Hematopoietic multipotent progenitor cell (in vitro differentiated cells): ENCODE results near the gene LRRIQ1. TPM values are rescaled to one million over a fixed set of nuclear protein-coding genes. Genes with fewer than 3 reads are reported as not detected.
A peak's percentile ranks its signal among the peaks of the same experiment; 100 is the strongest.
"Not testable (repeated sequence)": the region's sequence is repeated elsewhere in the genome, so short reads cannot be mapped to it uniquely, and the experiment has no call there.

Experiments used
- DNase-seq, 3 donors: peaks; one replicate each; pipeline ENCODE4 v3.0.0-alpha.2; 2011 to 2015; ENCODE audit warnings: low read depth in 2 of 3, low spot score in 2 of 3
- total RNA-seq: library from RNA; depleted of rRNA; stranded (reverse); fragments of >200 nt; gene quantifications from one replicate; pipeline ENCODE4 v1.2.3, GENCODE V29; 2012

Gene LRRIQ1, protein sequence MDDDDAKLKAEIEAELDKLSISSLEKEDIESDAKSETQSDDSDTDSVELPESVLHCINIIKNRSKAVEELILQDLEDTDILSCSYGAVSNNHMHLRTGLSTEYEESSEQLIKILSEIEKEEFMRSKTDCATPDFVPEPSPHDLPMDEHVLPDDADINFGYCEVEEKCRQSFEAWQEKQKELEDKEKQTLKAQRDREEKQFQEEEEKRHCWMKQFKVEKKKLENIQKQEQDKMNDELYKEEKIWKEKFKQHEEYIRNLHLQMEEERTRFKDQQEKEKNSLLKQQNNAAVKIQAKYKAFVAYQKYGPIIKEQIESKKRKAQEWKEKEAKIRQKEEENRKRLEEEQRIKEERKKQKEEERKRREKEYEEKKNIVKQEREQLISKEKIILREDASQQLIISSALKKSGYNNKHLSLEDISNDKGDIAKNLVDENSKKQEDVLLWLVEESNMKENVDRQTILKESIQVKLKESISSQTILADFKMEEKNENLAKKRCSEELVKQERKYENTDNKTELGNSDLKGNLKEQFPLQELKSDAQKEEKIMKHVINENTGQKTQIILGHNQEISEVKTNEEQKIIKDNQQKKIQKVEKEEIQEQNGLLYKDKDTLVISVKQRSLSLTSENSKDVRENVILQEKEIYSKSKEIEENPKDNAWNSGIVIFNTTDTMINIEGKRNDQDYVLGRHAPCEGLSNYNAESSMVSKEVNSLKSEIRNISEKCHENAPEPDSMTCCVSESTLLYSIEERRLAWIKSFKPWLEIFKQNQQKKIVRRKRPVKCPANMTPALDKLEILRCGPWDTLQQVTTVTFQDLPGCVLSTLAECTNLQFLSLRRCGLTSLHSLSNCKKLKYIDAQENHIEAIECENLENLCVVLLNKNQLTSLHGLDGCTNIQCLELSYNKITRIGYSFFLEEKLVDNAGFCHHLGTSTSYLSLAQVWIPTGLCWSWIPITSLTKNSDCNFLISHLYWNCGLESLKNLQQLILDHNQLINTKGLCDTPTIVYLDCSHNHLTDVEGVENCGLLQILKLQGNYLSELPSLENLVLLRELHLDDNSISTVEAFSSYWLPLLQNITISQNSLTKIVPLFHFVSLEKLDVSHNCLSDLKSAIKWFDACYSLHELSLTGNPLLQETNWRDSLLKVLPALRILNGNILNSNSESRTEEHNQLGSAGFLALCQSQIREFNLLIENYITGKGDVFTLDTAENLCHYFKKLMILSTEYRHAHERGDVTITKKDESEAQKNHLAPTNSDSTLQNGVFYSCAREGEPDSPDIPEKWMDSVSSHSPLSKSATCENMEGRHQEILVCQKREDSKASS (N-terminal part only)
- under 0.01 TPM for total RNA-seq

DNA sequence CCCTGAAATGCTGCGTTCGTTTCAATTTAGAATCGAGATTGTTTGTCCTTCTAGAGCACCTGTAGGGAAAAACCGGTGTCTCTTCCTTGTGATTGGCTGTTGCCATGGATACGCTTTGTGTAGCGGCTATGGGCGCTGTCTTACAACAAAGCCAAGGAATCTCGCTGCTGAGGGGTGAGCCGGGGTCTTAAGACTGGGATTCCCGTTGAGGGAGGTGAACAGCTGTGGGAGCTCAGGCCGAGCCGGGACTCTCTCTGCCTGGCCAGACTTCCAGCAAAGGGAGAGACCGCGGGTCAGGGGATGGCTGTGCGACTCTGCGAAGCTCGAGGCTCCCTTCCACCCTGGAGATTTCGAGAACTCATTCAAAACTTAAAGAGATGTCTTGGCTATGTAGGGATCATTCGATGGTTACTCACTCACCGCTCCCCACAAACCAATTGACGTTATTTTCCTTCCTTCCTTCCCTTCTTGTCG lies at the start of gene LRRIQ1, which contains the start of gene TSPAN19:
Gene LRRIQ1 (plus strand): TSS at position 118 of the 474 bp plus-strand sequence. CDS start 1,826 bp downstream, outside the sequence.
Gene TSPAN19 (minus strand): TSS at position 44 of the 474 bp plus-strand sequence. CDS start 6,331 bp downstream, outside the sequence.
- DNase-seq, result peak in 2 of 3 donors; percentile 51 to 56

DNA sequence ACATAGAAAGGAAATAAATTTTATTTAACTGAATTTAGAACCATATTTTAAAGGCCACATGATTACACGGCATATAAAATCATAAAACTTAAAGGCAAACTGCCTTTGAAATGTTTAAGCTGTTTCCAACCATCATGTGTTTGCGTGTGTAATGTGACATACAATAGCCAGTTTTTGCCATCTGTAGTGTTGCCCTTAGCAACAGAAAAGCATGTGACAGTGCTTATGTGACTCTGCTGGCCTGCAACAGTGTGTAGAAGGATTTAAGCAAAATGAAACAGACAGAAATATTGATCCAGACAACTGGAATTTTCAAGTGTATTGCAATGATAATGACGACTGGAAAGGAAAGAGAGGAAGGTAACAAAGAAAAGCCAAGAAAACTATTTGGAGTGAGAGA lies 49.6 kb upstream of the LRRIQ1 start:
- no peak for DNase-seq

DNA sequence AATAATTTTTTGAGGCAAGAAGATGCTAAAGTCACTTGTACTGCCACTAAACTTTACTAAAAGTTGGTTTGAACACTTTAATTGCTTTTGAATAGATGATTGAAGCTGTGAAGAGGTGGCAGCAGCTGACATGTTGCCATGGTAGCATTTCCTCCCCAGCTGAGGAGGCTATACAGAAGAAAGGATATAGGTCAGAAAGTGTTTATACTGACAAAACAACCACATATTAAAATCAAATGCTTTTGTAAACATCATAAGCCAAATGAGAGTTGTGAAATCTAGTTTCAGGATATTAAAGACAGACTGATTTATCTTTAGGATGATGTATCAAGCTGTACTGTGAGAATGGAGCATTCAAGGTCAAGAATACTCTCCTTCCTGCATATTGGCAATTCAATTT lies 41.7 kb upstream of the LRRIQ1 start:
- no peak for DNase-seq

DNA sequence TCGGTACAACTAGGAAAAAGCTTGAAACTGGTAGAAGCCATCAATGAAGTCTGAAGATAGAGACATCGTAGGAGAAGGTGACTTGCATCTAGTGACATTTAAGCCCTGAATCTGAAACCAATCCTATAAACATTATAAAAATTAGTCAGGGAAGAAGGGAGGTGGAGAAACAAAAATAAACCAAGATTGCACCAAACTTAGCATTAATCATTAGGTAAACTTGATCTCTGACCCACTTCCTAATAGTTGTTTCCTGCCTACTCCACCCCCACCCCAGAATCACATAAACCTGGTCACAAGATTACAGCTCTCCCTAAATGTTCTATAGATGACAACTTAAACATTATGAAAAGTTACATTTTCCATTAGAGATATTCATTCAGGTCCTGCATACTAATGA lies 40.5 kb upstream of the LRRIQ1 start:
- DNase-seq, result no peak

DNA sequence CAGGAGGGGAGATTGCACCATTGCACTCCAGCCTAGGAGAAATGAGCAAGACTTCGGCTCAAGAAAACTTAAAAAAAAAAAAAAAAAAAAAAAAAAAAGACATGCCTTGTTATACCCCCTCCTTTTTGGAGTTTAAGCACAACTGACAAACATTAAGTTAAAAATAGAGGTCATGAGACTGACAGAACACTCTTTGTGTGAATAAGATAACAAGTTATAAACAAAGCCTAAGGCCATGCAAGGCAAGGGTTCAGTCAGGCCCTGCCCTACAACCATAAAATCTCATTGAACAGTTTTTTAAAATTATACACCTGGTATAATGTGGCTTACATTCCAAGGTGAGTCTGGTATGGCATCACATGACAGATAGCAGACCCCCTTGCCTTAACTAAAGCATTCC lies 39.4 kb upstream of the LRRIQ1 start:
- DNase-seq, result no peak

DNA sequence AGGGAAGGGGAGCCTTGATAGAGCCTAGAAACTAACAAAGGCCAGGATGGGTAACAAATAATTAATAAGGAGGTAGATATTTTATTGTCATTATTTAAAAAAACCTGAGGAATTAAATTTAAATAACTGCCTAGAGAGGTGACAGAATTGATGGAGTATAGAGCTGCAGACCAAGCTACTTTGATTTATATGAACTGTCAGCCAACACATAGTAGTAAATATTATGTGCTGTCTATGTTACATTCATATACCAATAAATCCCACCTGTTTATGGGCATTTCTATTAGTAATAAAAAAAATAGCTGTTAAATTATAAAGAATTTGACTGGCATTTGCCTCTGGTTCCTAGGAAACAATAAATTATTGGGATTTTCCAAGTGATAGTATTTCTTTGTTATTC lies 37.8 kb upstream of the LRRIQ1 start:
- DNase-seq, result no peak

DNA sequence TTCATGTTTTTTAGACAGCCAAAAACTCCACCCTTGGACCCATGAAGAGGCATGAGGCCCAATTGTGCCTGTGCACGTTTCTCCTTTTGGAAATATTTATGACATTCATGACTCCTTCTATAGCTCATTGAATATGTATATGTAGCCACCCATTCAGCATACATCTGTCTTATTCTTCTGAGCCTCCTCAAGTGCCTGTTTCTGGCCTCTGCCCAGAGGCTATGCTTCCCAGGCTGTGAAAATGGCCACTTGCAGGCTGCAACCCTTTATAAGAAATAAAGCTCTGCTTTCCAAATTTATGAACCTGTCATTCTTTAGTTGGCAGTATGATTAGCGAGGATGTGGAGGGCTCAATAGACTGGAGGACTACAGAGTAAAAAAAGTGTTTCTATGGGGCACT lies 35.4 kb upstream of the LRRIQ1 start:
- no peak for DNase-seq

DNA sequence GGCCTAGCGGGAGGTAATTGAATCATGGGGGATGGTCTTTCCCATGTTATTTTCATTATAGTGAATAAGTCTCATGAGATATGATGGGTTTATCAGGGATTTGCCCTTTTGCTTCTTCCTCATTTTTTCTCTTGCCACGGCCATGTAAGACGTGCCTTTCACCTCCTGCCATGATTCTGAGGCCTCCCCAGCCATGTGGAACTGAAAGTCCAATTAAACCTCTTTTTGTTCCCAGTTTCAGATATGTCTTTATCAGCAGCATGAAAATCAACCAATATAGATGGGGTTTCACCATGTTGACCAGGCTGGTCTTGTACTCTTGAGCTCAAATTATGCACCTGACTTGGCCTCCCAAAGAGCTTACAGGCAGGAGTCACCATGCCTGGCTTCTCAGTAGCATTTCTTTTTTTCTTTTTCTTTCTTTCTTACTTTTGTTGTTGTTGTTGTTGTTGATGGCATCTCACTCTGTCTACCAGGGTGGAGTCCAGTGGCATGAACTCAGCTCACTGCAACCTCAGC lies 33.3 kb upstream of the LRRIQ1 start:
- DNase-seq, result no peak

DNA sequence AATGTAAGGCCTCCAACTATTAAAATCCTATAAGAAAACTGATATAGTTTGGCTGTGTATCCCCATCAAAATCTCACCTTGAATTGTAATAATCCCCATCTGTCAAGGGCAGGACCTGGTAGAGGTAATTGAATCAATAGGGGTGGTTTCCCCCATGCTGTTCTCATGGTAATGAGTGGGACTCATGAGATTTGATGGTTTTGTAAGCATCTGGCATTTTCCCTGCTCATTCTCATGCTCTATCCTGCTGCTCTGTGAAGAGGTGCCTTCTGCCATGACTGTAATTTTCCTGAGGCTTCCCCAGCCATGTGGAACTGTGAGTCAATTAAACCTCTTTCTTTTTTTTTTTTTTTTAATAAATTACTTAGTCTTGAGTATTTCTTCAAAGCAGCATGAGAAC lies 31.9 kb upstream of the LRRIQ1 start:
- DNase-seq, result no peak

DNA sequence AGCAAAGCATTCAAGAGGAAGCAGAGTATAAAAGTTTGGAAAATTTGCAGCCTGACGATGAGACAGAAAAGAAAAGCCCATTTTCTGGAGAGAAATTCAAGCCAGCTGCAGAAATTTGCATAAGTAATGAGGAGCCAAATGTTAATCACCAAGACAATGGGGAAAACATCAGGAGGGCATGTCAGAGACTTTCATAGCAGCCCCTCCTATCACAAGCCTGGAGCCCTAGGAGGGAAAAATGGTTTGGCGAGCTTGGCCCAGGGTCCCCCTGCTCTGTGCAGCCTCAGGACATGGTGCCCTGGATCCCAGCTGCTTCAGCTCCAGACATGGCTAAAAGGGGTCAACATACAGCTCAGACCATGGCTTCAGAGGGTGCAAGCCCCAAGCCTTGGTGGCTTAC lies 31.1 kb upstream of the LRRIQ1 start:
- DNase-seq, result not testable (repeated sequence)

DNA sequence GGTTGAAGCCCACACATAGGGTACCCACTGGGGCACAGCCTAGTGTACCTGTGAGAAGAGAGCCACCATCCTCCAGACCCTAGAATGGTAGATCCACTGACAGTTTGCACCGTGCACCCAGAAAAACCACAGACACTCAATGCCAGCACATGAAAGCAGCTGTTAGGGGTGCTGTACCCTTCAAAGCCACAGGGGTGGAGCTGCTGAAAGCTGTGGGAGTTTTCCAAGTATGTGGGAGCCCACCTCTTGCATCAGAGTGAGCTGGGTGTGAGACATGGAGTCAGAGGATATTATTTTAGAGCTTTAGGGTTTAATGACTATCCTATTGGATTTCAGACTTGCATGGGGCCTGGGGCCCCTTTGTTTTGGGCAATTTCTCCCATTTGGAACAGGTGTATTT lies 30.5 kb upstream of the LRRIQ1 start:
- DNase-seq, result no peak

DNA sequence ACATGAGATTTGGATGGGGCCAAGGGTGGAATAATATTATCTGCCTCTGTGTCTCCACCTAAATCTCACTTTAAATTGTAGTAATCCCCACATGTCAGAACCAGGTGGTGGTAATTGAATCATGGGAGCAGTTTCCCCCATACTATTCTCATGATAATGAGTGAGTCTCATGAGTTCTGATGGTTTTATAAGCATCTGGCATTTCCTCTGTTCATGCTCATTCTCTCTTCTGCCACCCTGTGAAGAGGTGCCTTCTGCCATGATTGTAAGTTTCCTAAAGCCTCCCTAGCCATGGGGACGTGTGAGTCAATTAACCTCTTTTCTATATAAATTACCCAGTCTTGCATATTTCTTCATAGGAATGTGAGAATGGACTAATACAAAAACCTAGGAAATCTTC lies 29.9 kb upstream of the LRRIQ1 start:
- no peak for DNase-seq

DNA sequence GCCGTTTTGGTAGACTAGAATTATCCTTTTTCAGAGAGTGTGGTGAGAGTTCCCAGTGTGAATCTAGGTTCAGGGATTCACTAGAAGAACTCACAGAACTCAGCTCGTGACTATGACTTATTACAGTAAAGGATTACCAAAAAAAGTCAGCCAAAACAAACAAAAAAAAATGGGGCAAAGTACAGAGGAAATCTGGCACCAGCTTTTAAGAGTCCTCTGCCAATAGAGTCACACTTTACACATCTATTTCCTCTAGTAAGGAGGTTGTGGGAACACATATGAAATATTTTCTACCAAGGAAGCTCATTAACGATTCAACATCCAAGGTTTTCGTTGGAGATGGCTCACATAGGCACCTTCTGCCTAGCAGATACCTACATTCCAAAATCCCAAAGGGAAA lies 28.3 kb upstream of the LRRIQ1 start:
- no peak for DNase-seq

DNA sequence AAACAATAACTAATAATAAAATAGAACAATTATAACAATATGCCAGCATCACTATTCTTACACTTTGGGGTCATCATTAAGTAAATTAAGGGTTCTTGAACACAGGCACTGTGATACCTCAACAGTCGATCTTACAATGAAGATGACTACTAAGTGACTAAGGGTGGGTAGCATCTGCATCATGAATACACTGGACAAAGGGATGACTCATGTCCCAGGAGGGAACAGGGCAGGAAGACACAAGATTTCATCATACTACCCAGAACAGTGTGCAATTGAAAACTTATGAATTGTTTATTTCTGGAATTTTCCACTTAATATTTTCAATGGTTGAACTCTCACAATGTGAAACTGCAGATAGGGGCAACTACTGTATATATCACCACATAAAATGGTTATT lies 19.7 kb upstream of the LRRIQ1 start:
- no peak for DNase-seq

DNA sequence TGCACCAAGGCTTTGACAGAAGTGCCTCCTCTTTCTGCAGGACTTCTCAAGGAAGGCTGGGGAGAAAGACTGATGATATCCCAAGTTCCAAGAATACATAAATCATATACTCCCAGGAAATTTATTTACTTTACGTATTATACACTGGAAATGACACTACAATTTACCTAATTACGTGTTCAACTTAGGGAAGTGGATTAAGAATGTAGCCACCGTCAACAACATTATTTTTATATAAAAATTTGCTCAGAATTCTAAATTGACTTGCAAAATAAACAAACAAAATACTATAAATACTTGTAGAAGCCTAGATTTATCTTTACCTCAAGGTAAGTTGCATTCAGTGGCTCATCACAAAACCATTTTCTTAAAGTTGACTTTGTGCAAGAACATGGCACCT lies 19.0 kb upstream of the LRRIQ1 start:
- DNase-seq, result no peak

DNA sequence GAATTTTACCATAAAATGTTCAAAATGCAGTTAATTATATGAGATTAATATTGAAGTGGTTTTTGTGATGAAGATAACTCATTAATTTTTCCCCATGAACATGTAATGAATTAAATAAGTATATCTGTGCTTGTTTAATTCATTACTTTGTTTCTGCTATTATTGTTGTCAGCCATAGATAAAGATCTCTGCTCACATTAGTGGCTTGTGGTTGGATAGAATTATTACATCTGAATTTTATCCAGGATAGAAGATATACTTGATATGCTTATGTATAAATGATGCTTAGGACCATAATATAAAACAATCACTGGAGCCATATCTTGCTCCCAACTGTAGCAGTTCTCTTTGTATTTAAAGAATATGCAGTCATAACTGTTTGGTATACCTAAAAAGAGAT lies 18.5 kb upstream of the LRRIQ1 start:
- no peak for DNase-seq

DNA sequence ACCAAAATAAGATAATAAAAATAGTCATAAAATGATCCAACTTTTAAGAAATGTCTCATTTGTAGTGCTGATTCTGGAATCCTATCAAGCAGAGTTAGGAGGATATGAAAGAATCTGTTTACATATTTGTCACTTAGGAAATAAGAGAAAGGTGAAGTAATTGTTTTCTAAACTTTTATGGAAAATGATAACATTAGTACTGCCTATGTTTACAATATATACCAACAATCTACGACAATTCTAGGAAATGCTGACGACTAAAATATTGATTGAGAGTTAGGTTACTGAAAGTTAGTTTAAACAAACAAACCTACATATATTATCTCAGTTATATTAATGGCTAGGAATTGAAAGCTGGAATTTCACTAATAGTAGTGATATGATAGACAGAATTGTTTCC lies 18.1 kb upstream of the LRRIQ1 start:
- DNase-seq, result no peak

DNA sequence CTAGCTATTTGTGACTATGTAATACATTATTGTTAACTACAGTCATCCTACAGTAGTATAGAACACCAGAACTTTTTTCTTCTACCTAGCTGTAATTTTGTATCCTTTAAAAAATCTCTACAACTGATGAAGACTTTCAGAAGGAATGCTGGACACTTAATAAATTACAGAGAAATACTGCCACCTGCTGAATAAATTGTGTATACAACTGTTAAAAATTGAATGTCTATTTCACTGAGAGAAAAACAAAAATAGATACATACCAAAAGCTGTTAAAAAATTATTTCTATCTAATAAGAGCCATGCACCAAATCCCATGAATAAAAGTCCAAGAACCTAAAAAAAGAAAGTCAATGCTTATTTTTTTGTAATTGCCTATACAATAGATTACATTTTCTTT lies 6.7 kb upstream of the LRRIQ1 start:
- peak in 1 of 3 donors; percentile 38 for DNase-seq

DNA sequence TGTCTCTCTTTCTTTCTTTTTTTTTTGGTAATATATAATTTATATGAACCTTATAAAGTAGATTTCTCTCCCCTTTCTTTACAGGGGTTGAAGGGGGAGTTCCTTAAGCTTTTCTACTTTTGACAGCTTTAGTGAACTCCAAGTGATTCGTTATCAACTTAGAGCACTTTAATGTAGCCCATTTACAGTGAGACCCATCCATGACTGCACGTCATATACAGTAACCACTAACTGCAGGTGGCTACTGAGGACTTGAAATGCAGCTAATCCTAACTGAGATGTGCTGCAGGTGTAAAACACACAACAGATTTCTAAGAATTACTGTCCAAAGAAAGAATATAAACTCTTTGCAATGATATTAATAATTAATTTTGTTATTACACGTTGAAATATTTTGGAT lies 582 bp downstream of the LRRIQ1 start:
- DNase-seq, result peak in 2 of 3 donors; percentile 5 to 27

DNA sequence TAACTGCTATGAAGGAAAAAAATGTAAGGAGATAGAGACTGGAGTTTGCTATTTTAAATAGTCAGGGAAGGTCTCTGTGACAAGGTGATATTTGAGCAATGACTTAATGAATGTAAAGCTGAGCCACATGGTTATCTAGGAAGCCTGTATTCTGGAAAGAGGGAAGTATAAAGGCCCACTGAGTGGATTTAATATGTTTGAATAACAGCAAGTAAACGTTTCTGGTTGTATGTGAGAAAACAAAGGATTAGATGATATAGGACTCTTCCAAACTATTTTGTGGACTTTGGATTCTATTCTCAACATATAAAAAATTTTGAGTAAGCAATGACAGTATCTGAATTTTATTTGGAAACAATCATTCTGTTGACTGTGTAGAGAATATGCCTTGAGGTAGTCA lies 5.2 kb downstream of the LRRIQ1 start:
- no peak for DNase-seq
